G401.6 (cell line): Measurements from ENCODE around the gene CNGA4.
"Not testable (repeated sequence)": the region's sequence is repeated elsewhere in the genome, so short reads cannot be mapped to it uniquely, and the experiment has no call there.

ENCODE experiments used
- FAIRE-seq: peaks from 2 replicates; lab custom pipeline; 2012; peaks lifted over from hg19 to GRCh38; lab: Jason Lieb, UNC

The CNGA4 gene

GRCh38 chr11:6268820-6269219 lies 29.9 kb downstream of the CNGA4 start:
- FAIRE-seq = no peak

DNA sequence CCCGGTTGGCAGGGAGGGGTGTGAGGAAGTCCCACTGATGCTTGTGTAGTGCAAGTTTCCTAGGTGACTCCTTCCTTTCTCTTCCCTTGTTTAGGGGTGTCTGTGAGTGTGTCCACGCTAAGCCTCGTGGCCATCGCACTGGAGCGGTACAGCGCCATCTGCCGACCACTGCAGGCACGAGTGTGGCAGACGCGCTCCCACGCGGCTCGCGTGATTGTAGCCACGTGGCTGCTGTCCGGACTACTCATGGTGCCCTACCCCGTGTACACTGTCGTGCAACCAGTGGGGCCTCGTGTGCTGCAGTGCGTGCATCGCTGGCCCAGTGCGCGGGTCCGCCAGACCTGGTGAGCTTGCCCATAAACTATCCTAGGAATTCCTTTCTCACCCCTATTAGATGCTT lies 31.1 kb downstream of the CNGA4 start:
- no peak for FAIRE-seq

DNA sequence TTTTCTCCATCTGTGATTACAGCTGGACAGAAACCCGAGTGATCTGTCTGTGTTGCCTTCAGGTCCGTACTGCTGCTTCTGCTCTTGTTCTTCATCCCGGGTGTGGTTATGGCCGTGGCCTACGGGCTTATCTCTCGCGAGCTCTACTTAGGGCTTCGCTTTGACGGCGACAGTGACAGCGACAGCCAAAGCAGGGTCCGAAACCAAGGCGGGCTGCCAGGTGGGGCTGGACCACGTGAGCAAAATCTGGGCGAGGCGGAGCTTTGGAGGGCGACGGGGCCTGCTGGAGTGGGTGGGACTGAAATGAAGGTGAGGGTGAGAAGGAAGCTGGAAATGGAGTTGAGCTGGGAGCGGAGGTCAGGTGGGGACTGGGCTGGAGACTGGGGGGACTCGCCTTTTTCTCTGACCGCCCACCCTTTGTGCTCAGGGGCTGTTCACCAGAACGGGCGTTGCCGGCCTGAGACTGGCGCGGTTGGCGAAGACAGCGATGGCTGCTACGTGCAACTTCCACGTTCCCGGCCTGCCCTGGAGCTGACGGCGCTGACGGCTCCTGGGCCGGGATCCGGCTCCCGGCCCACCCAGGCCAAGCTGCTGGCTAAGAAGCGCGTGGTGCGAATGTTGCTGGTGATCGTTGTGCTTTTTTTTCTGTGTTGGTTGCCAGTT lies 31.8 kb downstream of the CNGA4 start:
- FAIRE-seq = no peak

- no peak for FAIRE-seq
These were observed 32.7 kb downstream of the CNGA4 start for GRCh38 chr11:6271598-6271997.

- FAIRE-seq = no peak
These were observed 34.3 kb downstream of the CNGA4 start for GRCh38 chr11:6273188-6273587.

GRCh38 chr11:6280809-6281208 lies 41.9 kb downstream of the CNGA4 start:
- not testable (repeated sequence) for FAIRE-seq

- no peak for FAIRE-seq
These were observed 44.6 kb downstream of the CNGA4 start for GRCh38 chr11:6283453-6284023.

DNA sequence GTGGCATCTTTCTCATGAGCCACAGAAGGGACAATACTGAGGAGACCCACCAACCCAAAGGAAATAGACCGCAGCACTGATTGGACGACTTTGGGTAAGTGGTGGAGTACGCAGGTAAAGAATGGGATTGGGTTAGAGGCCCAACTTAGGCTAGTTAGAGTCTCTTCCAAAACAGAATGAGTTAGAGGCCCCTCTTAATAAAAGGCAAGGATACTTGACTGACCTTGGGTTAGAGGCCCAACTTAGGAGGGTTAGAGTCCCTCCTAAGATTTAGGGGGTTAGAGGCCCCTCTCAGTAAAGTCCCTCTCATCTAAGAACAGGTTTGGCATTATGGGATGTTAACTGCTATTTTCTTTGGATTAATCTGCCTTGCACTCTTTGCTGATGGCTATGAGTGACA lies 45.4 kb downstream of the CNGA4 start:
- FAIRE-seq = no peak

DNA sequence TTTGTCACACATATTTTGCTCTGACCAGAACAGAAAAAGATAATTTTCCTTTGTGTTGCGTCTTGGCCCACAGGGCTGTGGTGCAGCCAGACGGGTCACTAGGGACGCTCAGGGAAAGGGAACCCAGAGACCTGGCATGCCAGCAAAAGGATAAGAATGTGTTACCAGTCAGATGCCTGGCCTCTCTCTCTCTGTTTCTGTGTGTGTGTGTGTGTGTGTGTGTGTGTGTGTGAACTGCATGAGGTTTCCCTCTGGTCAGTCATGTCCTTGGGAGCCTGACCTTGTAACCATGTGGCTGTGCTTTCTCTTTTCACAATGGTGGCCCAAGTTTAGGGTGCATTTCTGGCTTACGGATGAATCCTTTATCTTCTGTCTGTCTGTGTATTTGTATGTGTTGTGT lies 46.1 kb downstream of the CNGA4 start:
- FAIRE-seq = no peak
